NB4 (cell line): Measurements from ENCODE around the gene CDC14A.

Source experiments
- MYC ChIP-seq: IDR thresholded peaks from 2 replicates; pipeline ENCODE4 v1.6.1; 2011; ENCODE audit warnings: low read depth, low read length
- POLR2A ChIP-seq: IDR thresholded peaks from 2 replicates; pipeline ENCODE4 v1.6.1; 2011; ENCODE audit warnings: mild to moderate bottlenecking; ENCODE audit not compliant: insufficient read length; ENCODE audit errors: extremely low read depth
- TF ChIP-seq, protein P1 (sequence below): IDR thresholded peaks from one replicate; pipeline ENCODE4 v1.5.1; 2012; ENCODE audit warnings: low read depth, low read length

- TF ChIP-seq, protein P1, sequence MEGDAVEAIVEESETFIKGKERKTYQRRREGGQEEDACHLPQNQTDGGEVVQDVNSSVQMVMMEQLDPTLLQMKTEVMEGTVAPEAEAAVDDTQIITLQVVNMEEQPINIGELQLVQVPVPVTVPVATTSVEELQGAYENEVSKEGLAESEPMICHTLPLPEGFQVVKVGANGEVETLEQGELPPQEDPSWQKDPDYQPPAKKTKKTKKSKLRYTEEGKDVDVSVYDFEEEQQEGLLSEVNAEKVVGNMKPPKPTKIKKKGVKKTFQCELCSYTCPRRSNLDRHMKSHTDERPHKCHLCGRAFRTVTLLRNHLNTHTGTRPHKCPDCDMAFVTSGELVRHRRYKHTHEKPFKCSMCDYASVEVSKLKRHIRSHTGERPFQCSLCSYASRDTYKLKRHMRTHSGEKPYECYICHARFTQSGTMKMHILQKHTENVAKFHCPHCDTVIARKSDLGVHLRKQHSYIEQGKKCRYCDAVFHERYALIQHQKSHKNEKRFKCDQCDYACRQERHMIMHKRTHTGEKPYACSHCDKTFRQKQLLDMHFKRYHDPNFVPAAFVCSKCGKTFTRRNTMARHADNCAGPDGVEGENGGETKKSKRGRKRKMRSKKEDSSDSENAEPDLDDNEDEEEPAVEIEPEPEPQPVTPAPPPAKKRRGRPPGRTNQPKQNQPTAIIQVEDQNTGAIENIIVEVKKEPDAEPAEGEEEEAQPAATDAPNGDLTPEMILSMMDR, result no peak
- TF ChIP-seq POLR2A (no peak), MYC (no peak)
Measured at GRCh38 chr1:100539836-100540536, 187.7 kb downstream of the CDC14A start.
